SU-DHL-6 (cell line): ENCODE results near the gene PTPRE.

ENCODE experiments used
- H2AFZ ChIP-seq: fragments of 200-600 bp; sonication (generic); 2 replicates; pipeline ENCODE4 v1.6.1; 2014; ENCODE audit warnings: low read depth, mild to moderate bottlenecking, moderate library complexity, mixed read lengths, antibody characterized with exemption, low read length; ENCODE audit not compliant: severe bottlenecking
- H3F3A ChIP-seq: fragments of 200-600 bp; shearing (Covaris generic); 2 replicates; pipeline ENCODE4 v1.6.0; 2016; ENCODE audit warnings: antibody characterized with exemption, mild to moderate bottlenecking; ENCODE audit not compliant: insufficient read depth
- H3K27ac ChIP-seq: fragments of 200-600 bp; sonication (generic); 2 replicates; pipeline ENCODE4 v1.5.1; 2016; ENCODE audit warnings: low read depth, mild to moderate bottlenecking, low read length, moderate library complexity, mixed read lengths
- H3K27me3 ChIP-seq: fragments of 200-600 bp; sonication (generic), shearing (Covaris generic); 2 replicates; pipeline ENCODE4 v1.6.0; 2014; ENCODE audit warnings: mild to moderate bottlenecking, low read length
- H3K36me3 ChIP-seq: fragments of 200-600 bp; sonication (generic); 2 replicates; pipeline ENCODE4 v1.6.1; 2014; ENCODE audit warnings: mild to moderate bottlenecking, low read length, mixed read lengths
- H3K4me2 ChIP-seq: fragments of 300-600, 200-600 bp; shearing (Covaris generic), sonication (generic); 2 replicates; pipeline ENCODE4 v1.6.0; 2014; ENCODE audit warnings: low read length, low read depth, mild to moderate bottlenecking; ENCODE audit not compliant: poor library complexity, severe bottlenecking
- H3K4me3 ChIP-seq: fragments of 200-600 bp; sonication (generic); 2 replicates; pipeline ENCODE4 v1.5.1; 2014; ENCODE audit warnings: antibody characterized with exemption, low read length, mild to moderate bottlenecking, mixed read lengths; ENCODE audit not compliant: insufficient read depth, poor library complexity, severe bottlenecking
- H3K79me2 ChIP-seq: fragments of 200-600 bp; sonication (generic); 2 replicates; pipeline ENCODE4 v1.6.1; 2014; ENCODE audit warnings: mild to moderate bottlenecking, low read length, moderate library complexity; ENCODE audit not compliant: insufficient read depth
- H3K9ac ChIP-seq: fragments of 200-600 bp; sonication (generic); 2 replicates; pipeline ENCODE4 v1.7.0; 2014; ENCODE audit warnings: mild to moderate bottlenecking, low read length
- H3K9me2 ChIP-seq: fragments of 200-600 bp; sonication (generic); replicated peaks from 2 replicates; pipeline ENCODE4 v1.6.1; 2014; ENCODE audit warnings: low read length; ENCODE audit not compliant: insufficient read depth
- H3K9me3 ChIP-seq: fragments of 200-600 bp; sonication (generic); 2 replicates; pipeline ENCODE4 v1.6.1; 2014; ENCODE audit warnings: low read length, mixed read lengths; ENCODE audit not compliant: insufficient read depth
- H4K20me1 ChIP-seq: fragments of 200-600 bp; sonication (generic); 2 replicates; pipeline ENCODE4 v1.6.1; 2014; ENCODE audit warnings: low read depth, mild to moderate bottlenecking, antibody characterized with exemption, low read length, moderate library complexity, mixed read lengths
- CTCF ChIP-seq: fragments of 200-600 bp; sonication (generic); IDR thresholded peaks from one replicate; pipeline ENCODE4 v1.5.1; 2017; ENCODE audit warnings: antibody characterized with exemption, mild to moderate bottlenecking, low read length, moderate library complexity; ENCODE audit not compliant: insufficient read depth, poor library complexity, severe bottlenecking
- EZH2phosphoT487 ChIP-seq: fragments of 200-600 bp; sonication (generic), shearing (Covaris generic); conservative IDR thresholded peaks from 2 replicates; pipeline ENCODE4 v1.6.1; 2018; ENCODE audit warnings: mild to moderate bottlenecking, antibody characterized with exemption, low read length, moderate library complexity, mixed read lengths

PTPRE gene

GRCh38 chr10:128053356-128053755 is 146.5 kb downstream of the PTPRE start:
- no peak overlapping the region for H2AFZ ChIP-seq
- H3K9me2 ChIP-seq, result no peaks in the 10 kb centered on the region
- no peaks in the 10 kb centered on the region for H4K20me1 ChIP-seq
- no peaks in the 10 kb centered on the region for H3K27me3 ChIP-seq
- TF ChIP-seq EZH2phosphoT487, result no peak
- no peak for TF ChIP-seq CTCF
- no peak overlapping the region for H3K4me2 ChIP-seq
- no peaks in the 10 kb centered on the region for H3K9me3 ChIP-seq
- H3K27ac ChIP-seq, result no peak overlapping the region
- no peaks in the 10 kb centered on the region for H3K79me2 ChIP-seq
- H3K36me3 ChIP-seq, result no peaks in the 10 kb centered on the region
- H3K4me3 ChIP-seq, result no peak overlapping the region
- no peak overlapping the region for H3K9ac ChIP-seq
- no peaks in the 10 kb centered on the region for H3F3A ChIP-seq

- H3F3A ChIP-seq, result no peaks in the 10 kb centered on the region
- H3K4me3 ChIP-seq, result no peak overlapping the region
- H3K36me3 ChIP-seq, result no peaks in the 10 kb centered on the region
- H3K27ac ChIP-seq, result no peak overlapping the region
- no peak for TF ChIP-seq EZH2phosphoT487
- TF ChIP-seq CTCF, result no peak
- no peaks in the 10 kb centered on the region for H3K9me2 ChIP-seq
- H3K27me3 ChIP-seq, result no peaks in the 10 kb centered on the region
- H3K4me2 ChIP-seq, result no peak overlapping the region
- no peaks in the 10 kb centered on the region for H3K9me3 ChIP-seq
- H4K20me1 ChIP-seq, result no peaks in the 10 kb centered on the region
- no peaks in the 10 kb centered on the region for H3K79me2 ChIP-seq
- H2AFZ ChIP-seq, result no peak overlapping the region
- H3K9ac ChIP-seq, result no peak overlapping the region
Observed at GRCh38 chr10:128054163-128054970, 147.5 kb downstream of the PTPRE start.

GRCh38 chr10:128055061-128055868 is 148.4 kb downstream of the PTPRE start:
- H3K9me3 ChIP-seq, result no peaks in the 10 kb centered on the region
- TF ChIP-seq EZH2phosphoT487, result no peak
- no peak for TF ChIP-seq CTCF
- H3K27me3 ChIP-seq, result no peaks in the 10 kb centered on the region
- no peak overlapping the region for H2AFZ ChIP-seq
- H3K9ac ChIP-seq, result no peak overlapping the region
- H3K4me2 ChIP-seq, result no peak overlapping the region
- H3K79me2 ChIP-seq, result no peaks in the 10 kb centered on the region
- H3K4me3 ChIP-seq, result no peak overlapping the region
- no peaks in the 10 kb centered on the region for H3K9me2 ChIP-seq
- H3F3A ChIP-seq, result no peaks in the 10 kb centered on the region
- no peak overlapping the region for H3K27ac ChIP-seq
- H3K36me3 ChIP-seq, result no peaks in the 10 kb centered on the region
- no peaks in the 10 kb centered on the region for H4K20me1 ChIP-seq
